ENCODE measurements around the gene PLAC9.
"Not testable (repeated sequence)": the region's sequence is repeated elsewhere in the genome, so short reads cannot be mapped to it uniquely, and the experiment has no call there.

PLAC9 gene

DNA sequence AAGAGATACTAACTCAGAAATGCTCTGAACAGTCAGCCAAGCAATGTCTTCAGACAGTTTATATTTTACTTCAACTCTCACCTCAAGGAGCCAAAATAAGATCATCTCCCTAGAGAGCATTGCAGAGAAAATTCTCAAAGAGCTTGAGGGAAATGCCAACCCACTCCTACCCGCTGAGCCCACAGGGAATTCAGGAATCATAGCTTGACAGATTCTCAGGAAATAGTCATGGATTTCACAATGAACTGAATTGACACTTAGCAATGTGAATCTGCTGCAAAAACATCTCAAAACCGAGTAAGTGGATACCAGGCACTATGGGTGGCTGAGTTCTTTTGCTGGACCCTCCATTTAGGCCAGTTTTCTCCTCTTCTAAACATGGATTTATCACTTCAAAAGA lies 9.8 kb upstream of the PLAC9 start:
- CTCF ChIA-PET = no interaction called here
- DNase-seq (ENCODE audit: extremely low spot score) = no peak
- POLR2A ChIA-PET = no interaction called here
- TF ChIP-seq LEF1 (IDR thresholded peaks at IDR 0.05; ENCODE audit: borderline replicate concordance) (no peak), SUZ12 (IDR thresholded peaks at IDR 0.05) (no peak), FOXA1 (IDR thresholded peaks at IDR 0.05) (no peak), L3MBTL2 (conservative IDR thresholded peaks at IDR 0.05) (no peak), BHLHE40 (IDR thresholded peaks at IDR 0.05; ENCODE audit: borderline replicate concordance) (no peak), ELF4 (IDR thresholded peaks at IDR 0.05) (no peak)
- TF ChIP-seq, protein P1, sequence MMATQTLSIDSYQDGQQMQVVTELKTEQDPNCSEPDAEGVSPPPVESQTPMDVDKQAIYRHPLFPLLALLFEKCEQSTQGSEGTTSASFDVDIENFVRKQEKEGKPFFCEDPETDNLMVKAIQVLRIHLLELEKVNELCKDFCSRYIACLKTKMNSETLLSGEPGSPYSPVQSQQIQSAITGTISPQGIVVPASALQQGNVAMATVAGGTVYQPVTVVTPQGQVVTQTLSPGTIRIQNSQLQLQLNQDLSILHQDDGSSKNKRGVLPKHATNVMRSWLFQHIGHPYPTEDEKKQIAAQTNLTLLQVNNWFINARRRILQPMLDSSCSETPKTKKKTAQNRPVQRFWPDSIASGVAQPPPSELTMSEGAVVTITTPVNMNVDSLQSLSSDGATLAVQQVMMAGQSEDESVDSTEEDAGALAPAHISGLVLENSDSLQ (IDR thresholded peaks at IDR 0.05) = no peak

DNA sequence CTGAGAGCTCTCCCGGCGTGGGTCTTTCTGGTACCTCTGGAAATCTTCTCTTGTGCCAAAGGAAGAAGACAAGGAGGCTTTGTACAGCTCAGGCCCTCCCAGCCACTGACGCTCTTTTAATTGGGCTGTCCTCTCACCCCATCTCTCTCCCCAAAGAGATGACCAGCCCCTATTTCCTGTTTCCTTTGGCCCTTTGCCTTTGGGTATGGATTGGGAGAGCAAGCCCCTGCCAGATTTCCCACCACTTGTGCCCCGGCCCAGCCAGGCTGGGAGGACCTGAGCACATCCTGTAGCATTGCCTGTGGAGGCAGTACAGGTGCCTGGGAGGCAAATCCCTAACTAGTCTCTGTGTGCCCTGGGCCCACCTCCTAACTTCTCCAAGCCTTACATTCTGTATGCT lies 5.7 kb upstream of the PLAC9 start:
- no peak for DNase-seq (ENCODE audit: extremely low spot score)
- CTCF ChIA-PET = no interaction called here
- POLR2A ChIA-PET = no interaction called here
- TF ChIP-seq ARNT (IDR thresholded peaks at IDR 0.05) (no peak), HDGF (IDR thresholded peaks at IDR 0.05; ENCODE audit: borderline replicate concordance) (no peak), SUZ12 (IDR thresholded peaks at IDR 0.05) (no peak), BHLHE40 (IDR thresholded peaks at IDR 0.05; ENCODE audit: borderline replicate concordance) (no peak), ELF4 (IDR thresholded peaks at IDR 0.05) (no peak), TARDBP (IDR thresholded peaks at IDR 0.05) (no peak), ZNF384 (IDR thresholded peaks at IDR 0.05) (no peak), SP1 (IDR thresholded peaks at IDR 0.05) (no peak)
- TF ChIP-seq, protein P1 (IDR thresholded peaks at IDR 0.05) = no peak

DNA sequence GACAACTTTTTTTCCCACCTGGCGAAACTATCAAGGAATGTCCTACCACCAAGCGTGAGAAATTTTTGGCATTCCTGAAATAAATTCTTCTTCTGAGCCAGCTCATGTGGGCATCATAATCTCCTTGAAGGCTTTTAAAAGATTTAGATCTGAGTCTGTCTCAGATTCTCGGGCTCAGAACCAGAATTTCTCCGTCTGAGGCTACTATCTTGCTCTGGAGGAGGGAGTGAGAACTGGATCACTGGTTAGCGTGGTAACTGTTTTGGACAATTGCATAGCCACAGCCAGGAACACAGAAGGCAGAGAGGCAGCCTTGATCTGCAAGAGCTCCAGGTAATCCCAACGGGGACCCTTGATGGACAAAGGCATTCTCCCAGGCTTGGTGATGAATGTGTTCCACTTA lies 1.0 kb upstream of the PLAC9 start:
- ChIA-PET CTCF (no interaction called here), POLR2A (no interaction called here)
- TF ChIP-seq ZNF384 (IDR thresholded peaks at IDR 0.05) (no peak), HDGF (IDR thresholded peaks at IDR 0.05; ENCODE audit: borderline replicate concordance) (no peak), LEF1 (IDR thresholded peaks at IDR 0.05; ENCODE audit: borderline replicate concordance) (no peak), ARNT (IDR thresholded peaks at IDR 0.05) (no peak), FOXM1 (IDR thresholded peaks at IDR 0.05; ENCODE audit: borderline replicate concordance) (no peak), SUZ12 (IDR thresholded peaks at IDR 0.05) (no peak), NFRKB (IDR thresholded peaks at IDR 0.05) (no peak), CTBP1 (IDR thresholded peaks at IDR 0.05; ENCODE audit: borderline replicate concordance) (no peak), SP1 (IDR thresholded peaks at IDR 0.05) (no peak), FOXK2 (IDR thresholded peaks at IDR 0.05) (no peak), L3MBTL2 (conservative IDR thresholded peaks at IDR 0.05) (no peak), BHLHE40 (IDR thresholded peaks at IDR 0.05; ENCODE audit: borderline replicate concordance) (no peak)
- TF ChIP-seq, protein P1 (IDR thresholded peaks at IDR 0.05) = no peak
- DNase-seq (ENCODE audit: extremely low spot score) = no peak

DNA sequence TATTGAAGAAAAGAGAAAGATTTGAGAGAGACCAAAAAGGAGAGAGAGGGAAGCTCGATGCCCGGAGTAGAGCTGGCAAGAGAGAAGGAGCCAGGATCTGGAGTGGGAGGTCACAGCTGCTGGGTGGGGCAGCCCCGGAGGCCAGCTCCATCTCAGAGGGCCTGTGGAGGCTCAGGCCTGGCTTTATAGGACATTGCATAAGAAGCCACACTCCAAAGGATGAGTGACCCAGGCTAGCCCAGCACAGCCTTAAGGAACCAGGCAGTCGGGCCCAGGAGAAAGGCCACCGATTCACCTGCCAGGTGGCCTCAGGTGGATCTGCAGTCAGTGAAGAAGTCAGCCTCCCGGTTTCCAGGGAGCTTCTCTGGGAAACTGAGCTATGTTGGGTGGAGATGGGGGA lies 676 bp downstream of the PLAC9 start:
- no peak for DNase-seq (ENCODE audit: extremely low spot score)
- TF ChIP-seq ARNT (IDR thresholded peaks at IDR 0.05) = no peak
- no peak for TF ChIP-seq CTBP1 (IDR thresholded peaks at IDR 0.05; ENCODE audit: borderline replicate concordance)
- TF ChIP-seq FOXA1 (IDR thresholded peaks at IDR 0.05) = no peak
- TF ChIP-seq L3MBTL2 (conservative IDR thresholded peaks at IDR 0.05) = no peak
- no peak for TF ChIP-seq NFRKB (IDR thresholded peaks at IDR 0.05)
- CTCF ChIA-PET = interaction anchor here (0.9 kb wide), 1 partner anchor 89 kb away, joined by 3 read pairs; no protein-coding TSS in a partner anchor
- POLR2A ChIA-PET = no interaction called here

DNA sequence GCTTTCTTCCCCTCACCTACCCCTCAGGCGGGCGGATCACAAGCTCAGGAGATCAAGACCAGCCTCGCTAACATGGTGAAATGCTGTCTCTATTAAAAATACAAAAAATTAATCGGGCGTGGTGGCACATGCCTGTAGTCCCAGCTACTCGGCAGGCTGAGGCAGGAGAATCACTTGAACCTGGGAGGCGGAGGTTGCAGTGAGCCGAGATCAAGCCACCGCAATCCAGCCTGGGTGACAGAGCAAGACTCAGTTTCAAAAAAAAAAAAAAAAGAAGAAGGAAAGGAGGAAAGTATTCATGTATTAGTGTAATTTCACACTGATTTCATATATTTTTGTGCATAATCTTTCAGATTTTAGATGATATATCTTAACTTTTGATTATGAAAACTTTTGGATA lies 1.2 kb downstream of the PLAC9 start:
- CTCF ChIA-PET = interaction anchor here (0.9 kb wide), 1 partner anchor 89 kb away, joined by 3 read pairs; no protein-coding TSS in a partner anchor
- DNase-seq (ENCODE audit: extremely low spot score); POLR2A ChIA-PET: not testable (repeated sequence)

DNA sequence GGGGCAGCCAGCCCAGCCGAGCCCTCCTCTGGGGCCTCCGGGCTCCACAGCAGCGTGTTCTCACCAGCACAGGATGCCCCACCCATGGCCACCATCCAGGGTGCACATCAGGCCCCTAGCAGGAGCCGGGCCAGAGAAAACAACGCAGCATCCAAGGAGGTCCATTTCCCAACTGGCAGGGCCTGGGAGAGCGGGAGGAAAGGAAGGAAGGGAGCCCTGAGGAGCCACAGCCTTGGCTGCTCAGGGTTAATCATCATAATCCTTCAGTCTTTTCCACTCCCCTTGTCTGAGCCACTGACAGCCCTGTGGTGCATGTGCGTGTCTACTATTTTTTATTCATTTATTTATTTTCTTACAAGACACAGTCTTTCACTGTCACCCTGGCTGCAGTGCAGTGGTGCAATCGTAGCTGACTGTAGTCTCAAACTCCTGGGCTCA lies 3.6 kb downstream of the PLAC9 start:
- ChIA-PET CTCF (no interaction called here), POLR2A (no interaction called here)
- TF ChIP-seq FOXK2 (IDR thresholded peaks at IDR 0.05) = no peak
- no peak for TF ChIP-seq TARDBP (IDR thresholded peaks at IDR 0.05)
- TF ChIP-seq, protein P1 (IDR thresholded peaks at IDR 0.05) = no peak
- no peak for TF ChIP-seq L3MBTL2 (conservative IDR thresholded peaks at IDR 0.05)
- no peak for TF ChIP-seq FOXA1 (IDR thresholded peaks at IDR 0.05)
- no peak for TF ChIP-seq NFRKB (IDR thresholded peaks at IDR 0.05)
- TF ChIP-seq HDGF (IDR thresholded peaks at IDR 0.05; ENCODE audit: borderline replicate concordance) = no peak
- TF ChIP-seq ZNF384 (IDR thresholded peaks at IDR 0.05) = no peak
- no peak for TF ChIP-seq SUZ12 (IDR thresholded peaks at IDR 0.05)
- TF ChIP-seq SP1 (IDR thresholded peaks at IDR 0.05) = no peak
- TF ChIP-seq CTBP1 (IDR thresholded peaks at IDR 0.05; ENCODE audit: borderline replicate concordance) = no peak
- TF ChIP-seq FOXM1 (IDR thresholded peaks at IDR 0.05; ENCODE audit: borderline replicate concordance) = no peak
- TF ChIP-seq ELF4 (IDR thresholded peaks at IDR 0.05) = no peak
- no peak for TF ChIP-seq BHLHE40 (IDR thresholded peaks at IDR 0.05; ENCODE audit: borderline replicate concordance)
- no peak for TF ChIP-seq ARNT (IDR thresholded peaks at IDR 0.05)
- no peak for TF ChIP-seq LEF1 (IDR thresholded peaks at IDR 0.05; ENCODE audit: borderline replicate concordance)
- no peak for DNase-seq (ENCODE audit: extremely low spot score)
